ENCODE measurements around the gene FAHD2B.
"Not testable (repeated sequence)": the region's sequence is repeated elsewhere in the genome, so short reads cannot be mapped to it uniquely, and the experiment has no call there.

The FAHD2B gene

DNA sequence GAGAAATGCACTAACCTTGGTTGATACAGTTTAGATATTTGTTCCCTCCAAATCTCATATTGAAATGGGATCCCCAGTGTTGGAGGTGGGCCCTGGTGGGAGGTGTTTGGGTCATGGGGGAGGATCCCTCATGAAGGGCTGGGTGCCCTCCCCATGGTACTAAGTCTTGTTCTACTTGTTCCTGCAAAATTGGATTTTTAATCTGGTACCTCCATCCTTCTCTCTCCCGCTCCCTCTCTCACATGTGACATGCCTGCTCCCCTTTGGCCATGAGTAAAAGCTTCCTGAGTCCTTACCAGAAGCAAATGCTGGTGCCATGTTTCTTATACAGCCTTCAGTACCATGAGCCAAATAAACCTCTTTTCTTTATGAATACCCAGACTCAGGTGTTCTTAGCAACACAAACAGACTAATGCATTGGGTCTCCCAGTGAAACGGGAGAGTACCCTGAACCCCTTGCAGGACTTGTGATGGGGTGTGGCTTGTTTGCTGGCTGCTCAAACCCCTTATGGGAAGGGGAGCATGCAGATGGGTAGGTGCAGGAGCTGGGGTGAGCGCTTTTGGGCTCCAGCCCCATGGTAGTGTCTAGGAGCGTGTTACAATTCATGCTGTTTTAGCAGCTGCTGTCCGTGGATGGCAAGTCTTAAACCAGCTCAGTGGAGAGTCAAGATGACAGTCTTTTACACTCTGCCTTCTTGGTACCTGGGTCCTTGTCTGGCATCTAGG is 27.2 kb downstream of the FAHD2B start:
- no peak for DNase-seq

GRCh38 chr2:97066030-97066429 is 28.7 kb downstream of the FAHD2B start:
- not testable (repeated sequence) for DNase-seq

DNA sequence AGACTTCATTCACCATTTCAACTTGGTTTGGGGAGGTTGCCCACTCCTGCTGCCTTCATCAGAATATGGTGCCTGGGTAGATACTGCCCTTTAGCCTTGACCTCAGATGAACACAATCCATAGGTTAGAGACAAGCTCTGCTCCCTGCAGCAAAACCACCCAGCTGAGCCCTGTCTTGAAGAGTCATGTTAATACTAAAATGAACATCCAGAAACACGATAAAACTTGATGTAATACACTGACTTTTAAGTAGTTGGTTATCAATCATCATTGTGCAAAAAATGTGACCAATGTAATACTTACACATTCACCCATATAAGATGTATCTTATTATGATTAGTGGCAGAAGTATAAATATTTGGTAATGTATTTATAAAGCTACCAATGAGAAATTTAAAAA is 32.7 kb downstream of the FAHD2B start:
- not testable (repeated sequence) for DNase-seq

- DNase-seq, result not testable (repeated sequence)
Measured at GRCh38 chr2:97059782-97060181, 34.9 kb downstream of the FAHD2B start.

DNA sequence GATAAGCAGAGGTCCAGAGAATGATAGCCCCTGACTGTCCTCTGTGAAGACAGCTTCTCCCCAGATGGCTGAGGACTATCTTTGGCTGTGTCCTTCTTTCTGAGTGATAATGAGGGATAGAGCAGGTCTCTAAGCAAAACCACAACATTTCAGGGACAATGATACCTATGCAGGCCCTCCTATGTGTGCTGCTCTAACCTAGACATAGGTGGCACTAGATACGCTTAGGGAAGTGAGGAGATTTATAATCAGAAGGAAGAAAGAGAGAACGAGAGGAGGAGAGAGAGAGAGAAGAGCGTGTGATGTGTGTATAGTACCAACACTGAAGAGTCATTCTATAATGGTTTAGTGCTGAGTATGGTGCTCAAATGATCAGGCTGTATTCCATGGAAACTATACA is 38.5 kb downstream of the FAHD2B start:
- DNase-seq, result not testable (repeated sequence)

- not testable (repeated sequence) for DNase-seq
Measured at GRCh38 chr2:97050032-97050431, 44.6 kb downstream of the FAHD2B start.

DNA sequence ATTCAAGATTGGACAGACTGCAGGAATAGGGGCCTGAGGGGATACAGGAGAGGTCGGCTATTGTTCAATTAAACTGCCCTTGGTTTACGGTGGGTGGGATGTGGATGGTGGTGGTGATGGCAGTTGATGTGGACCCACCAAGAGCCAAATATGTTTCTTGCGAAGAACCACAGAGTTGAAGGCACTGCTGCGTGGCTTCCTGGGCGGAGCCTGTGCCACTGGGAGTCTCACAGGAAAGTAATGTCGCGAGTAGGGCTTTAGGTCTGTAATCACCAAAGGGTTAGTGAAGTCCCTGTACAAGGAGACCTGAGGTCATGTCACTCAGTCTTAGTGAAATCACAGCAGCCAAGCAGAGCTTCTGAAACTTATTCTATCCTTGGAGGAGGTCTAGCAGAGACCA is 46.2 kb downstream of the FAHD2B start:
- DNase-seq, result not testable (repeated sequence)

- not testable (repeated sequence) for DNase-seq
Measured at GRCh38 chr2:97046676-97047075, 48.0 kb downstream of the FAHD2B start.

GRCh38 chr2:97045895-97046499 is 48.7 kb downstream of the FAHD2B start:
- not testable (repeated sequence) for DNase-seq
